GM21723 (cell line): ENCODE data around the gene TENT5C.

Source experiments
- ATAC-seq: cut with Tn5 transposase; IDR thresholded peaks from one replicate; pipeline ENCODE4 v1.9.1; 2021; ENCODE audit warnings: mild to moderate bottlenecking, moderate library complexity; ENCODE audit not compliant: unreplicated experiment

TENT5C gene

DNA sequence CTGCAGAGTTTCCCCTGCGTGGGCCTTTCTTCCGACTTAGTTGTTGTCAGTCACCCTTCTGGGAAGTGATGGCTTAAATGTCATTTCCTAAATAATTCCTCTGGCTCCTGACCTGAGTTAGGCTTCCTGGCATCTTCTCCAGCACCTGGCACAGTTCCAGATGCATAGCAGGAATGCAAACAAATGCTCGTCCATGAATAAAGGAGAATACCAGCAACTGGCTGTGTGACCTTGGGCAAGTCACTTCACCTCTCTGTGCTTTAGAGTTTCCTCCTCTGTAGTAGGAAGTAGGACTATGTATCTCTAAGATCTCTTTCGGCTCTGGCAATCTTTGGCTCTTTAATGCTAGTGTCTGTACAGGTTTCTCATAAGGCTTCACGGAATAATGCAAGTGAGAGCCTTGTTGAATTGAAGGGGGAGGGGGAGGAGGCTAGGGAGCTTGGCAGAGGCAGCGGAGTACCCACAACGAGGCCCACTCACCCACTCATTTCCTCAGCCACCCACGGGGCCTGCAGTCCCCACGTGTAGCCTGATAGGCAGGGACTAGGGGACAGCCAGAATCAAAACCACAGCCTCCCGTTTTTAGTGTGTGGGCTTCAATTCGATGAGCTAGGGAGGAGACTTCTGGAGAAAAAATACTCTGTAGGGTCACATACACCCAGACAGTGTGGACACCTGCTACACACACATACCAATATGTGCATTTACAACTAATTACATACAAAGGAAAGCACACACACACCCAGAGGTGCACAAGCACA lies 48.1 kb downstream of the TENT5C start:
- ATAC-seq, result peak; percentile 6

DNA sequence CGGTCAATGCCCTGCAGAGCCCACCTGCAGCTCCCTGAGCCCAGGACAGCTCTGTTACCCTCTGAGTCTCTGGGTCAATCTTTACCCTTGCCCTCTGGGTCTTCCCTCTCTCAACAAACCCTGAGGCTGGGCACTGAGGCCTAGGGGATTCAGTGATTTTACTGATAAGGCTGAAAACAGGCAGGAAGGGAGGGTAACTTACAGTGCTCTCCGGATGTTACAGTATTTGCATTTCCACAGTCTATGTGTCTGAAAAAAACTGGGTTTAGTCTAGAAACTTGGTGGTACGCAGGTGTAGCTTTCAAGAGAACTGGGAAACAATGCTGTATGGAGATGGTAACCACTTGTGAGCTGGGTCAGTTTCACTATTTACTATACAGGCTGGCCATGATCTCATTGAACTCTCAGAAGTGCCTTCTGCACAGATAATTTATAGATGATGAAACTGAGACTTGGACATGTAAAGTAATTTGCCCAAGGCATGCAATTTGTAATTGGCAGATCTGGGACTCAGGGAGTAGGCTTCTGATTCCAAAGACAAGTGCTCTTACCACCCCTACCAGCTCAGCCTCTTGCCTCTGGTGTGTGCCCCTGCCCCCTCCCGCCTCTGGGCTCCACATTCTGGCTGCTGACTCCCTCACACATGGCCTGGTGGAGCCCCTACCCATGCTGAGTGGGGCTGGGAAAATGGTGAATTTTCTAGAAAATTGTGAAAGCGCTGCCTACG lies 48.8 kb downstream of the TENT5C start:
- ATAC-seq, result peak; percentile 81

DNA sequence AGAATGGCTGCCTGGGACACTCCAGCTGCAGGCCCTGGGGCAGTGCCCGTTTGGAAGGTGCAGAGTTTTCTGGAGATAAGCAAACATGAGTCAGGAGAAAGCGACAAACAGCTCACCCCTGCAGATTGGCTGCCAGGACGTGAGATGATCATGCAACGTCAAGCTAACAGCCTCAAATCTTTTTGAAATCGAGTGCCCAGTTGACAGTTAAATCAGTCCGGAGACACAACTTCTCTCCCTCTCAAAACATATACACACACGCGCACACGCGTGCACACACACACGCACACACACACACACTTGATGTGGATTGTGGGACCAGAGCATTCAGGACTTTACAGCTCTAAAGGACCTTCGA lies 49.4 kb downstream of the TENT5C start:
- ATAC-seq, result no peak

DNA sequence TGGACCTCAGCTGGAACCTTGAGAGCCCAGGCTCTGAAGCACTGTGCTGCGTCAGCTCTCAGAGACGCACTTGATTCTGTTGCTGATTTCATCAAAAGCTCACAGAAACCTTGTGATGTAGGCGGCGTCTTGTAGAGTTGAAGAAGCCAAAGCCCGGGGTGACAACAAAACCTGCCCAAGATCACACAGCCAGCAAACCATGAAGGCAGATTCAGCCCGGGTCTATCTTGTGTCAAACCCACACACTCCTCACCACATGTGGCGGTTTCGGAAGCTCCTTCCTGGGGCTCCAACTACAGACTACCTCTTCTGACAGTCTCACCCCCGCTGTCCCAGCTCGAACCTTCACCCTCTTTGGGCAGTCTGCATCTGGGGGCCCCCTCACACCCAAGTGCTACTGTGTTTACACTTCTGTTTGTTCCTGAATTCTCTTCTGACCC lies 50.4 kb downstream of the TENT5C start:
- peak; percentile 58 for ATAC-seq

DNA sequence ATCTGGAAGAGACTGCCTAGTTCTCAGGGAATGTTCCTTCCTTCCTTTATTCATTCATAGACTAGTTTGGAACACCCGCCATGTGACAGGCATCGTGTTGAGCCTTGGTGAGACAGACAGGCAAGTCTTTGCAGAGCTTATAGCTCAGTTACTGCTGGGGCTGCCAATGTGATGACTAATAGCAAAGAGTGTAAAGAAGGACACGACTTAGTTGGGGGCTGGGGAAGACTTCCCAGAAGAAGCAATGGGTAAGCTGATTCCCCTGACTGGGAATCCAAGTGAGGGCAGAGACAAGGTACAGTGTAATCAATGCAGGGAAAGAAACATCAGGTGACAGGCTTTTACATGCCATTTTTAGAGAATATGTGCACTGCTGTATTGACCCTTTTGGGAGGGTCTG lies 51.2 kb downstream of the TENT5C start:
- no peak for ATAC-seq

DNA sequence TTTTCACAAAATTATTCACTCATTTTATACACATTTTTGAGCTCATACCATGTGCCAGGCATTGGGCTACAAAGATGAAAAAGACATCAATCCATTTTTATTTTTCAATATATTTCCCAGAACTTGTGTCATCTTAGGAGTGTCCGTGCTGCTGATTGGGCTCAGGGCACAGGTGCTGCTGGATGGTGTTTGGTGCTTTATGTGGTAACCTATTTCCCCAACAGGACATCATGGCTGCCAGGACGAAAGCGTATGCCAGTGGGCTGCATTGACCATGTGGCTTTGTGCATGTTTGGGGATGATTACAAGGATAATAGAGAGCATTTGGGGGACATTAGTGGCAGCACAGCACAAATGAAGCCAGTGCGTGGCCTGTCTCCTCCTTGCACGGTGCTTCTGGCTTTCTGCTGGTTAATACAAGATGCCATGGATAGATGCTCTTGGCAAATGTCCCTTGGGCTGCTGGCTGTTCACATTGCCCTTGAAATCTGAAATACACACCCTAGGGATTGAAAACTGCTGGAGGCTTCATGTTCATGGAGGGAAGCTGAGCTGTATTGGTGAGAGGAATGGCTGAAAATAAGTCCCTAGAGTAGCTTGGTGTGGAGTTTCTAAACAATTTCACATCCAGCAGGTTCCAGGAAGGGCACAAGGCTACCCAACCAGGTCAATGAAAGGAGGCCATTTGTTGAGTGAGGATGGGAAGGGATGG lies 52.3 kb downstream of the TENT5C start:
- ATAC-seq, result no peak

DNA sequence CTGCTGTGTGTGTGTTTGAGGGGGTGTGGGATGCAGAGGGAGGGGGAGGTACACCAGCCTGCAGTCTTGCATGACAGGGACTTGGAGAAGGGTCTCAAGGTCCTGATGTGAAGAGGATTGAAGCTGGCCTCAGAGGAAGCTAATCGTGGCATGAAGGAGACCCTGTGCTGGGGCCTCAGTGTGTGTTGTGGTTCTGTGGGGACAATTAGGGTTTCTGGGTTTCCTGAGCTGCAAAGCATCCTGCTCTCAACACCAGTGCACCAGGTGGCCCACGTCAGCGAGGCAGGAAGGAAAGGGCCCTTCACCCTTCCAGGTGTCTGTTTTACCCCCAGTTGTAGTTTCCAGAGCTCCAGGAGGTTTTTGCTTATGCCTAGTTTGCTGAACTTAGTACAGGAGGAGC lies 52.8 kb downstream of the TENT5C start:
- ATAC-seq, result peak; percentile 39

- ATAC-seq, result no peak
Measured at GRCh38 chr1:117659550-117660270, 53.9 kb downstream of the TENT5C start.

GRCh38 chr1:117660271-117660965 lies 54.6 kb downstream of the TENT5C start:
- no peak for ATAC-seq

GRCh38 chr1:117661027-117661426 lies 55.2 kb downstream of the TENT5C start:
- ATAC-seq, result no peak

DNA sequence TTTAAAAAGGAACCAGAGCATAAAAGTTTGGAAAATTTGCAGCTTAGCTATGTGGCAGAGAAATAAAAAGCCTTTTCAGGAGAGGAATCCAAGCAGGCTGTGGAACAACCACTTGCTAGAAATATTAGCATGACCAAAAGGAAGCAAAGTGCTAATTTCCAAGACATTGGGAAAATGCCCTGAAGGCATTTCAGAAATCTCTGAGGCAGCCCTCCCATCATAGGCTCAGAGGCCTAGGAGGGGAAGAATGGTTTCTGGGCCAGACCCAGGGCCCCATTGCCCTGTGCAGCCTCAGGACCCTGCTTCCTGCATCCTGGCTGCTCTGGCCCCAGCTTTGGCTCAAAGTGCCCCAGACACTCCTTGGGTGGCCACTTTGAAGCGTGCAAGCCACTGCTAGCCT lies 56.8 kb downstream of the TENT5C start:
- no peak for ATAC-seq

GRCh38 chr1:117663156-117663902 lies 57.5 kb downstream of the TENT5C start:
- no peak for ATAC-seq

DNA sequence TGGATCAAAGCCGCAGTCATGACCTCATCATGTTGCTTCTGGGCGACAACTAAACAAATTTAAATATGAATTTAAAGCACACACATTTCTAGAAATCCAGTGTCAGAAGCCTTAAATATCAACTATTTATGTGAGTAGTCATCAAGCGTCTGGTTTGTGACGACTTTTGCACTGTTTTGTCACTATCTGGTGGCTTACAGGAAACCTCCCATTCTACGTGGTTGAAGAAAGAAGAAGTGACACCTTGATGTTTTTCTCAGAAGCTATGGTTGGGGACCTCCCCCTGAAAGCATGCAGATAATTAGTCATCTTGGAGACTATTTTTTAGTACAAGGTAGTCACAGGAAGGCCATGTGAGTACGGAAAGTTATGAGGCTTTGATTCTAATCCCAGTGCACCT lies 58.5 kb downstream of the TENT5C start:
- ATAC-seq, result peak; percentile 95

DNA sequence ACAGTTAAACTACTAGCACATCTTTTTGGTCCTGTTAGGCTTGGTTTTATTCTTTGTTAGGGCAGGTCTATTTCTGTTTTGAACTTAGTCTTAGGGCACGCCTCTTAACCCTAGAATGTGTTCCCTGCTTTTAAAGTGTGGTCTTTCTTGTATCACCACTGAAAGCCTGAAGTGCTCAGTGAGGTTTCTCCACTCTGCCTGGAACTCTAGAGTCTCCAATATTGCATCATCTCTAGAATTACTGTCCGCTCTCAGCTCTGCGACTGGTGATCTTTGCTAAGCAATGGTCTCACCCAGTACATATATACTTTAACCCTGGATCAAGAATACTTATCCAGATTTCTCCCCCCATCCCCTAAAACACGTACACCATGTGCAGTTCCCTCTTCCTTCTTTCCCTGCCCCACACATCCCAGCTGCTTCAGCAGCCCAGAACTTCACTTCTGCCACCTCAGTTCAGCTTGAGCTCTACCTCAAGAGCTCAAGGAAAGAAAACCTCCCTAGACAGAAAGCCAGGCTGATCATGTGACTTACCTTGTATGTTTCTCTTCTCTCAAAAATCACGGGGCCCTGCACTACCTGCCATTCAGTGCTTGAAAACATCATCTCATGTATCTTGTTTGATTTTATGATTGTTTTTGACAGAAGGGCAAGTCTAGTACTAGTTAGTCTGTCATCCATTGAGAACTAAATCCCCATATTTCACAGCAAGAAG lies 59.9 kb downstream of the TENT5C start:
- peak; percentile 42 for ATAC-seq

GRCh38 chr1:117669572-117669971 lies 63.7 kb downstream of the TENT5C start:
- ATAC-seq, result no peak

DNA sequence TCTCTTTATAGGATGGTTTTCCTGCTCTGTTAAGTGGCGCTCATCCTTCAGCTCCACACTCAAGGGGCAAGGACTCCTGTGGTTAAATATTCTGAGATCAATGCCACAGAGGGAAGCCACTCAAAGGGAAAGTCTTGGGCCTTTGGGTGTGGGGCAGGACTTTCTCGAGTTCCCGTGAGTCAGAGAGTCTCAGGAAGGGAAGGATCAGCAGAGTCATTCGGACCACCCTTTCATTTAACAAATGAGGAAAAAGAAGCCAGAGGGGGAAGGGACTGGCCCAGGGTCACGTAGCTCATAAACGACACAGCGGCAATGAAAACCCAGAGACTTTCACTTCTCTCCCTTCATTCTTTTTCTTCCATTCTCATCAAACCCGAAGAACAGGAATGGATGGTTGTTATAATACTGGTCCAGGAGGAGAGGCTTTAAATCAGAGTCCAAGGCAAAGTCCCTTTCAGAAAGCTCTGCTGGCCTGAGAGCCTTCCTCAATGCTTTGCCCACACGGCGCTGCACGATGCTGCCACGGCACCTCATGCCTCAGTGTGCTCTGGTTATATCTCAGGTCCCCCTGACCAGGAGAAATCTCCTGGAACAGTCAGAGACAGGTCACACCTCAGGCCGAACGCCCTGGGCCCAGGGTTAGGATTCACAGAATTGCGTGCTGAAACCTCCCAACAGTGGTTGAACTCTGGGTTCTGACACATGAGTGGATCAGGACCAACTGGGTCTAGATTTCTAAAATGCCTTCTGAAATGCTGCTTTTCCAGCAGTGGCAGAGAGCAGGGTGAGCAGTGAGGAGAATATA lies 65.3 kb downstream of the TENT5C start:
- no peak for ATAC-seq

GRCh38 chr1:117671781-117672501 lies 66.1 kb downstream of the TENT5C start:
- ATAC-seq, result no peak

GRCh38 chr1:117672756-117673155 lies 66.9 kb downstream of the TENT5C start:
- no peak for ATAC-seq
